ENCODE results near the gene NFXL1.

Gene NFXL1

DNA sequence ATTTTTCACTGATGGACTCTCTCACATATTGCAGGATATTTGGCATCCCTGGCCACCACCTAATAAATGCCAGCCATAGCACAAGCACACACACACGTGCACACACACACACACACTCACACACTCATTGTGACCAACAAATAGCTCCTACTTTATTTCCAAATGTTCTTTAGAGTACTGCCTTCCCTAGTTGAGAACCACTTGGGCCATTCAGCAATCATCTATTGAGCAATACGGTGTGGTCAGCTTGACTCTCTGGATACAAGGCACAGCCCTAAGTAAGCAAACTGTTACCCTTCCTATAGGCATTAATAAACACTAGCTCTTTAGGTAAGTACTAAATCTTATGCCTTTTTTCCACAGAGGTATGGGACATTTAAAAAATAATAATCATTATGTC, 97.6 kb downstream of the NFXL1 start:
- Histone ChIP-seq H4K20me1 (ENCODE audit: insufficient read depth, low read length, poor library complexity, severe bottlenecking) (no peaks in the 10 kb centered on the region), H3K9me2 (replicated peaks; ENCODE audit: low read depth, low read length) (no peaks in the 10 kb centered on the region), H3K27me3 (ENCODE audit: insufficient read depth, low read length, poor library complexity, severe bottlenecking) (no peaks in the 10 kb centered on the region), H3K9me3 (ENCODE audit: insufficient read depth, low read depth, low read length) (no peaks in the 10 kb centered on the region), H3K79me2 (ENCODE audit: insufficient read depth, low read length) (no peaks in the 10 kb centered on the region), H2AFZ (ENCODE audit: low read length) (no peak overlapping the region), H3K36me3 (ENCODE audit: insufficient read depth, low read length) (no peaks in the 10 kb centered on the region), H3K4me1 (ENCODE audit: insufficient read depth, low read length, poor library complexity, severe bottlenecking) (peaks cover 6% of the 10 kb centered on the region), H3K4me3 (ENCODE audit: low read length, poor library complexity, severe bottlenecking) (no peak overlapping the region), H3K9ac (ENCODE audit: low read depth, low read length, poor library complexity, severe bottlenecking) (no peak overlapping the region), H3F3A (ENCODE audit: low read depth) (no peaks in the 10 kb centered on the region), H3K4me2 (ENCODE audit: low read depth, low read length, poor library complexity, severe bottlenecking) (no peak overlapping the region)
- TF ChIP-seq, protein P1, sequence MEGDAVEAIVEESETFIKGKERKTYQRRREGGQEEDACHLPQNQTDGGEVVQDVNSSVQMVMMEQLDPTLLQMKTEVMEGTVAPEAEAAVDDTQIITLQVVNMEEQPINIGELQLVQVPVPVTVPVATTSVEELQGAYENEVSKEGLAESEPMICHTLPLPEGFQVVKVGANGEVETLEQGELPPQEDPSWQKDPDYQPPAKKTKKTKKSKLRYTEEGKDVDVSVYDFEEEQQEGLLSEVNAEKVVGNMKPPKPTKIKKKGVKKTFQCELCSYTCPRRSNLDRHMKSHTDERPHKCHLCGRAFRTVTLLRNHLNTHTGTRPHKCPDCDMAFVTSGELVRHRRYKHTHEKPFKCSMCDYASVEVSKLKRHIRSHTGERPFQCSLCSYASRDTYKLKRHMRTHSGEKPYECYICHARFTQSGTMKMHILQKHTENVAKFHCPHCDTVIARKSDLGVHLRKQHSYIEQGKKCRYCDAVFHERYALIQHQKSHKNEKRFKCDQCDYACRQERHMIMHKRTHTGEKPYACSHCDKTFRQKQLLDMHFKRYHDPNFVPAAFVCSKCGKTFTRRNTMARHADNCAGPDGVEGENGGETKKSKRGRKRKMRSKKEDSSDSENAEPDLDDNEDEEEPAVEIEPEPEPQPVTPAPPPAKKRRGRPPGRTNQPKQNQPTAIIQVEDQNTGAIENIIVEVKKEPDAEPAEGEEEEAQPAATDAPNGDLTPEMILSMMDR (conservative IDR thresholded peaks at IDR 0.05; ENCODE audit: low read length), result no peak
- TF ChIP-seq EZH2phosphoT487 (IDR thresholded peaks at IDR 0.05; ENCODE audit: borderline replicate concordance), result no peak

DNA sequence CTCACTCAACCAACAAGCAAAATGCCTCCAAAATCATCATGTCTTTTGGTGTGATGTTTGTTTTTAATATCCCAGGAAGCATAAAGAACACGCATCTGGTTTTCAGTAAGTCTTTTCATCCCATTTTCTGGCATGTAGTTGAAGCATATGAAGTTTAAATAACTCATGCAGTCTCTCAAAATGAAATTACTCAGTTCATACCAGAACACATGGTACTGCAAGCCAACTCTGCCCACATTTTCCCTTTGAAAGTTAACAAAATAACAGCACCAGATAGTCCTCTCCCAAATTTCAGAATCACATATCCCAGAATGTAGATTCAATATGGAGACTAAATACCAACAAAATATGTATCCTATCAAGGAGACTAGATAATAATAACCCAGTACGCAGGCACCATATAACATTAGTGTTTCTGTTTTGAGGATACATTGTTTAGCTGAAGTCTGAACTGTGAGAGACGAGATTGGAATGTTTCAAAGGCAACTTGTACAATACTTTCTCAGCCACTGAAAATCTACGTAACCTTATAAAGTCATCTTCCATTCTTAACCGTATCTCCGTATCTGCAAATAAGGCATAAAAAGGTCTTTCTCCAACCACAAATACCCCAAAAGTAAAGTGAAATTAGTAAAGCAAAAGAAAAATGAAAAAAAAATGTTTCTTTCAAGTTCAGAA, 99.6 kb downstream of the NFXL1 start:
- Histone ChIP-seq H4K20me1 (ENCODE audit: insufficient read depth, low read length, poor library complexity, severe bottlenecking) (no peaks in the 10 kb centered on the region), H3K27me3 (ENCODE audit: insufficient read depth, low read length, poor library complexity, severe bottlenecking) (no peaks in the 10 kb centered on the region), H3K9me3 (ENCODE audit: insufficient read depth, low read depth, low read length) (no peaks in the 10 kb centered on the region), H3K4me1 (ENCODE audit: insufficient read depth, low read length, poor library complexity, severe bottlenecking) (peaks cover 6% of the 10 kb centered on the region), H3K36me3 (ENCODE audit: insufficient read depth, low read length) (no peaks in the 10 kb centered on the region), H3F3A (ENCODE audit: low read depth) (no peaks in the 10 kb centered on the region), H3K9ac (ENCODE audit: low read depth, low read length, poor library complexity, severe bottlenecking) (no peak overlapping the region), H3K4me2 (ENCODE audit: low read depth, low read length, poor library complexity, severe bottlenecking) (no peak overlapping the region), H3K79me2 (ENCODE audit: insufficient read depth, low read length) (no peaks in the 10 kb centered on the region), H2AFZ (ENCODE audit: low read length) (no peak overlapping the region), H3K9me2 (replicated peaks; ENCODE audit: low read depth, low read length) (no peaks in the 10 kb centered on the region), H3K4me3 (ENCODE audit: low read length, poor library complexity, severe bottlenecking) (no peak overlapping the region)
- no peak for TF ChIP-seq EZH2phosphoT487 (IDR thresholded peaks at IDR 0.05; ENCODE audit: borderline replicate concordance)
- TF ChIP-seq, protein P1 (conservative IDR thresholded peaks at IDR 0.05; ENCODE audit: low read length), result no peak

DNA sequence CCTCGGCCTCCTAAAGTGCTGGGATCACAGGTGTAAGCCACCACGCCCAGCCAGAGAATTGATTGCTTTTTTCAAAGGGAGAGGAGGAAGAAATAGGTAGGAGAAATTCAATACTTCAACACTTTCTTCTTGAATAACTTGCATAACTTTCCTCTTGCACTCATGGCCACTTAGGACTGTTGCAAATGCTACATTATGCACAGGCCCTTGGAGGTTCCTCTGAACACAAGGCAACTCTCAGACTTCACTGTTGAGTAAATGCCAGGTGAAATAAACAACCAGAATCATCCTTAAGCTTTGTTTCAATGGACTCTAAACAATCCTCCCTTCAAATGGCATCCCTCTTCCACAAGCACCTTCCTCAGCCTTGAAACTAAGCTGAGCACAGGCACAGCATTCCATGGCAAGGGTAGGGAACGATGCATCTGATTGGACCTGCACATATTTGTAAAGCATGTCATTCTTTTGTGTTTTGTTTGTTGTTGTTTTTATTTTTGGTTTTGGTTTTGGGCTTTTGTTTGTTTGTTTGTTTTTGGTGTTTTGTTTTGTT, 104.7 kb downstream of the NFXL1 start:
- Histone ChIP-seq H4K20me1 (ENCODE audit: insufficient read depth, low read length, poor library complexity, severe bottlenecking) (no peaks in the 10 kb centered on the region), H3F3A (ENCODE audit: low read depth) (no peaks in the 10 kb centered on the region), H3K9me3 (ENCODE audit: insufficient read depth, low read depth, low read length) (no peaks in the 10 kb centered on the region), H2AFZ (ENCODE audit: low read length) (no peak overlapping the region), H3K4me1 (ENCODE audit: insufficient read depth, low read length, poor library complexity, severe bottlenecking) (no peaks in the 10 kb centered on the region), H3K79me2 (ENCODE audit: insufficient read depth, low read length) (no peaks in the 10 kb centered on the region), H3K4me3 (ENCODE audit: low read length, poor library complexity, severe bottlenecking) (no peak overlapping the region), H3K9ac (ENCODE audit: low read depth, low read length, poor library complexity, severe bottlenecking) (no peak overlapping the region), H3K36me3 (ENCODE audit: insufficient read depth, low read length) (no peaks in the 10 kb centered on the region), H3K4me2 (ENCODE audit: low read depth, low read length, poor library complexity, severe bottlenecking) (no peak overlapping the region), H3K9me2 (replicated peaks; ENCODE audit: low read depth, low read length) (no peaks in the 10 kb centered on the region), H3K27me3 (ENCODE audit: insufficient read depth, low read length, poor library complexity, severe bottlenecking) (no peaks in the 10 kb centered on the region)
- no peak for TF ChIP-seq EZH2phosphoT487 (IDR thresholded peaks at IDR 0.05; ENCODE audit: borderline replicate concordance)
- TF ChIP-seq, protein P1 (conservative IDR thresholded peaks at IDR 0.05; ENCODE audit: low read length), result no peak

Measured in Loucy (cell line).